ENCODE data around the gene KHNYN.
A peak's percentile ranks its signal among the peaks of the same experiment; 100 is the strongest.
"Not testable (repeated sequence)": the region's sequence is repeated elsewhere in the genome, so short reads cannot be mapped to it uniquely, and the experiment has no call there.

The KHNYN gene

GRCh38 chr14:24429395-24430142 is at the start of gene KHNYN, which contains the start of gene CBLN3:
KHNYN (plus strand) TSS chr14:24429954; CDS start chr14:24430731, 777 bp downstream.
CBLN3 (minus strand) TSS chr14:24429668; CDS start chr14:24429054, 614 bp downstream.
- peak; percentile 80 to 83 for DNase-seq

GRCh38 chr14:24381363-24382063 is 48.2 kb upstream of the KHNYN start:
- DNase-seq, result no peak

- DNase-seq, result no peak
Measured at GRCh38 chr14:24382064-24382371, 47.7 kb upstream of the KHNYN start.

- no peak for DNase-seq
Measured at GRCh38 chr14:24384169-24384568, 45.6 kb upstream of the KHNYN start.

- no peak for DNase-seq
Measured at GRCh38 chr14:24385524-24385923, 44.2 kb upstream of the KHNYN start.

- DNase-seq, result no peak
Measured at GRCh38 chr14:24387009-24387345, 42.8 kb upstream of the KHNYN start.

- DNase-seq, result not testable (repeated sequence)
Measured at GRCh38 chr14:24387579-24387978, 42.2 kb upstream of the KHNYN start.

GRCh38 chr14:24388474-24389179 is 41.1 kb upstream of the KHNYN start:
- no peak for DNase-seq

- DNase-seq, result no peak
Measured at GRCh38 chr14:24389226-24389848, 40.4 kb upstream of the KHNYN start.

GRCh38 chr14:24390701-24391468 is 38.9 kb upstream of the KHNYN start:
- no peak for DNase-seq

GRCh38 chr14:24392325-24393091 is 37.2 kb upstream of the KHNYN start:
- no peak for DNase-seq

GRCh38 chr14:24394275-24394674 is 35.5 kb upstream of the KHNYN start:
- no peak for DNase-seq

- DNase-seq, result no peak
Measured at GRCh38 chr14:24395609-24396582, 33.9 kb upstream of the KHNYN start.

GRCh38 chr14:24397639-24398292 is 32.0 kb upstream of the KHNYN start:
- DNase-seq, result no peak

- no peak for DNase-seq
Measured at GRCh38 chr14:24398293-24398652, 31.5 kb upstream of the KHNYN start.

GRCh38 chr14:24398653-24399446 is 30.9 kb upstream of the KHNYN start, which contains the start of gene NYNRIN:
NYNRIN (plus strand) TSS chr14:24399003; CDS start chr14:24399247, 244 bp downstream.
- peak in 1 of 2 donors; percentile 11 for DNase-seq

- no peak for DNase-seq
Measured at GRCh38 chr14:24399447-24399822, 30.3 kb upstream of the KHNYN start.

GRCh38 chr14:24399999-24400718 is 29.6 kb upstream of the KHNYN start:
- DNase-seq, result no peak

Measured in stimulated activated CD4-positive, alpha-beta T cell treated with anti-CD3 and anti-CD28 coated beads, Interleukin-2, amount 100 ng/mL, for 48 hours (primary cell).